GM19328 (cell line): ENCODE data around the gene KLHL18.
"Not testable (repeated sequence)": the region's sequence is repeated elsewhere in the genome, so short reads cannot be mapped to it uniquely, and the experiment has no call there.

Experiments used
- ATAC-seq: cut with Tn5 transposase; IDR thresholded peaks from one replicate; pipeline ENCODE4 v1.9.1; 2021; ENCODE audit warnings: mild to moderate bottlenecking, moderate library complexity; ENCODE audit not compliant: unreplicated experiment

KLHL18 gene

GRCh38 chr3:47310391-47310790 is 27.6 kb downstream of the KLHL18 start:
- ATAC-seq: no peak

GRCh38 chr3:47313341-47314055 is 30.8 kb downstream of the KLHL18 start:
- ATAC-seq: no peak

- no peak for ATAC-seq
Observed at GRCh38 chr3:47314056-47314764, 31.5 kb downstream of the KLHL18 start.

- no peak for ATAC-seq
Observed at GRCh38 chr3:47315069-47315647, 32.4 kb downstream of the KLHL18 start.

GRCh38 chr3:47316151-47316550 is 33.4 kb downstream of the KLHL18 start:
- not testable (repeated sequence) for ATAC-seq

- ATAC-seq: no peak
Observed at GRCh38 chr3:47318916-47319315, 36.2 kb downstream of the KLHL18 start.

GRCh38 chr3:47319956-47320355 is 37.2 kb downstream of the KLHL18 start:
- ATAC-seq: no peak

- no peak for ATAC-seq
Observed at GRCh38 chr3:47323431-47324277, 40.9 kb downstream of the KLHL18 start.

- no peak for ATAC-seq
Observed at GRCh38 chr3:47324278-47324865, 41.6 kb downstream of the KLHL18 start.

GRCh38 chr3:47333907-47334306 is 51.2 kb downstream of the KLHL18 start:
- ATAC-seq: no peak

- no peak for ATAC-seq
Observed at GRCh38 chr3:47337656-47338055, 54.9 kb downstream of the KLHL18 start.

GRCh38 chr3:47339951-47340350 is 57.2 kb downstream of the KLHL18 start:
- ATAC-seq: no peak

- no peak for ATAC-seq
Observed at GRCh38 chr3:47340866-47341265, 58.1 kb downstream of the KLHL18 start.

GRCh38 chr3:47342151-47342550 is 59.4 kb downstream of the KLHL18 start:
- no peak for ATAC-seq

- no peak for ATAC-seq
Observed at GRCh38 chr3:47342812-47343211, 60.1 kb downstream of the KLHL18 start.

GRCh38 chr3:47343471-47343971 is 60.8 kb downstream of the KLHL18 start:
- ATAC-seq: no peak

- no peak for ATAC-seq
Observed at GRCh38 chr3:47344971-47345370, 62.2 kb downstream of the KLHL18 start.

GRCh38 chr3:47347217-47347801 is 64.6 kb downstream of the KLHL18 start:
- ATAC-seq: no peak

GRCh38 chr3:47348411-47349154 is 65.8 kb downstream of the KLHL18 start:
- no peak for ATAC-seq

GRCh38 chr3:47355010-47355409 is 72.3 kb downstream of the KLHL18 start:
- ATAC-seq: no peak
